Vagina (tissue), 2 donors: ENCODE results near the gene ZC3H4.

Experiments
- CTCF ChIP-seq, 3 experiments: fragments of 450-650 bp in 2 of 3; fragments of 200-600 bp in 1 of 3; sonication (generic) in 1 of 3; IDR thresholded peaks; one replicate each; pipeline ENCODE4 v1.5.1; 2017 to 2019; ENCODE audit warnings: antibody characterized with exemption in 3 of 3, mild to moderate bottlenecking in 2 of 3, moderate library complexity in 2 of 3
- POLR2A ChIP-seq, 2 donors: fragments of 450-650 bp; IDR thresholded peaks; one replicate each; pipeline ENCODE4 v1.6.1; 2017; ENCODE audit warnings: antibody characterized with exemption in 2 of 2, mild to moderate bottlenecking in 2 of 2, moderate library complexity in 2 of 2
- POLR2AphosphoS5 ChIP-seq, 2 donors: sonication (generic); formaldehyde crosslinking; IDR thresholded peaks; one replicate each; pipeline ENCODE4 v1.9.0; 2017; ENCODE audit warnings: antibody characterized with exemption in 2 of 2, mild to moderate bottlenecking in 2 of 2, low read depth in 1 of 2; ENCODE audit not compliant: insufficient read depth in 1 of 2

- no peak for TF ChIP-seq POLR2AphosphoS5 (IDR thresholded peaks at IDR 0.05; ENCODE audit: insufficient read depth in 1 of 2, low read depth in 1 of 2)
- TF ChIP-seq CTCF (IDR thresholded peaks at IDR 0.05), result no peak
- no peak for TF ChIP-seq POLR2A (IDR thresholded peaks at IDR 0.05)
Measured at GRCh38 chr19:47151627-47152026, 38.1 kb upstream of the ZC3H4 start.
